ENCODE data around the gene MTNR1B.

- TF ChIP-seq, protein P1, sequence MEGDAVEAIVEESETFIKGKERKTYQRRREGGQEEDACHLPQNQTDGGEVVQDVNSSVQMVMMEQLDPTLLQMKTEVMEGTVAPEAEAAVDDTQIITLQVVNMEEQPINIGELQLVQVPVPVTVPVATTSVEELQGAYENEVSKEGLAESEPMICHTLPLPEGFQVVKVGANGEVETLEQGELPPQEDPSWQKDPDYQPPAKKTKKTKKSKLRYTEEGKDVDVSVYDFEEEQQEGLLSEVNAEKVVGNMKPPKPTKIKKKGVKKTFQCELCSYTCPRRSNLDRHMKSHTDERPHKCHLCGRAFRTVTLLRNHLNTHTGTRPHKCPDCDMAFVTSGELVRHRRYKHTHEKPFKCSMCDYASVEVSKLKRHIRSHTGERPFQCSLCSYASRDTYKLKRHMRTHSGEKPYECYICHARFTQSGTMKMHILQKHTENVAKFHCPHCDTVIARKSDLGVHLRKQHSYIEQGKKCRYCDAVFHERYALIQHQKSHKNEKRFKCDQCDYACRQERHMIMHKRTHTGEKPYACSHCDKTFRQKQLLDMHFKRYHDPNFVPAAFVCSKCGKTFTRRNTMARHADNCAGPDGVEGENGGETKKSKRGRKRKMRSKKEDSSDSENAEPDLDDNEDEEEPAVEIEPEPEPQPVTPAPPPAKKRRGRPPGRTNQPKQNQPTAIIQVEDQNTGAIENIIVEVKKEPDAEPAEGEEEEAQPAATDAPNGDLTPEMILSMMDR (IDR thresholded peaks at IDR 0.05), result no peak
- TF ChIP-seq POLR2A (IDR thresholded peaks at IDR 0.05) (no peak), POLR2AphosphoS5 (IDR thresholded peaks at IDR 0.05) (no peak)
Measured at GRCh38 chr11:92929653-92930052, 39.8 kb upstream of the MTNR1B start.
